SK-N-SH (cell line): ENCODE results near the gene WWC2.
A peak's percentile ranks its signal among the peaks of the same experiment; 100 is the strongest.

Source experiments
- CTCF ChIP-seq: fragments of 200-600 bp; sonication (generic); IDR thresholded peaks from 2 replicates; pipeline ENCODE4 v1.6.1; 2017; ENCODE audit warnings: antibody characterized with exemption, mild to moderate bottlenecking, moderate library complexity
- EP300 ChIP-seq, 2 experiments: IDR thresholded peaks; 2 replicates each; pipeline versions ENCODE4 v1.4.0 to v1.6.1; 2012; ENCODE audit warnings: borderline replicate concordance in 1 of 2, low read depth in 1 of 2, low read length in 1 of 2
- FOXM1 ChIP-seq: IDR thresholded peaks from 2 replicates; pipeline ENCODE4 v1.4.0; 2012; ENCODE audit warnings: low read depth, mild to moderate bottlenecking
- JUND ChIP-seq: IDR thresholded peaks from 2 replicates; pipeline ENCODE4 v1.4.0; 2012
- MEF2A ChIP-seq: IDR thresholded peaks from 2 replicates; pipeline ENCODE4 v1.4.0; 2012; ENCODE audit warnings: low read depth, borderline replicate concordance
- NFIC ChIP-seq: IDR thresholded peaks from 2 replicates; pipeline ENCODE4 v1.4.0; 2012; ENCODE audit warnings: borderline replicate concordance
- NRF1 ChIP-seq: IDR thresholded peaks from 2 replicates; pipeline ENCODE4 v1.6.1; 2012; ENCODE audit warnings: low read depth, mild to moderate bottlenecking, low read length
- SIN3A ChIP-seq: IDR thresholded peaks from 2 replicates; pipeline ENCODE4 v1.6.1; 2012; ENCODE audit warnings: low read depth, mild to moderate bottlenecking, low read length, moderate library complexity, borderline replicate concordance
- TAF1 ChIP-seq: IDR thresholded peaks from 2 replicates; pipeline ENCODE4 v1.6.1; 2012; ENCODE audit warnings: low read depth, mild to moderate bottlenecking, low read length, moderate library complexity, borderline replicate concordance
- TCF12 ChIP-seq: IDR thresholded peaks from 2 replicates; pipeline ENCODE4 v1.4.0; 2012
- YY1 ChIP-seq: IDR thresholded peaks from 2 replicates; pipeline ENCODE4 v1.4.0; 2012; ENCODE audit warnings: low read depth, mild to moderate bottlenecking

GRCh38 chr4:183249854-183250253 lies 150.8 kb downstream of the WWC2 start:
- TF ChIP-seq TCF12 (no peak), NFIC (no peak), CTCF (peak; percentile 63), EP300 (IDR thresholded peaks at IDR 0.05; ENCODE audit: borderline replicate concordance in 1 of 2, low read depth in 1 of 2, low read length in 1 of 2) (no peak), TAF1 (no peak), JUND (no peak), NRF1 (no peak), YY1 (no peak), MEF2A (no peak), SIN3A (no peak), FOXM1 (no peak)
